Activated T-cell treated with anti-CD3 and anti-CD28 coated beads for 48 hours (primary cell): ENCODE measurements around the gene ELK1.

ENCODE experiments used
- DNase-seq: peaks from one replicate; pipeline ENCODE4 v3.0.0-alpha.2; 2020; ENCODE audit warnings: low read depth

Gene ELK1

GRCh38 chrX:47644557-47645091 is 5.7 kb downstream of the ELK1 start:
- no peak for DNase-seq

GRCh38 chrX:47643926-47644325 is 6.4 kb downstream of the ELK1 start:
- no peak for DNase-seq

DNA sequence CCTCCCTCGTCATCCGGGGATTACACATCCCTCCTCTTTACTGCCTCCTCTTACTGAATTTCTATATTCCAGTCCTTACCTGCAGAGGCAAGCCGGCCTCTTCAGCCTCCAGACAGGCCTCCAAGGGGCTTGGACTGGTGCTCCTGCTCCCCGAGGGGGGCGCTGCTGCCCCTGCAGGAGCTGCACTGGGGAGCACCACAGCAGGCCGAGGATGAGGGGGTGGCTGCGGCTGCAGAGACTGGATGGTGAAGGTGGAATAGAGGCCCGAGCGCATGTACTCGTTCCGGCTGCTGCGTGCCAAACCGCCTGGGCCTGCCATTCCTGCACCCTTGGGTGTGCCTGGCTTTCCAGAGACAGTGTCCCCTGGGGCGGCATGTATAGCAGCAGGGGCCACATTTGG is 11.5 kb downstream of the ELK1 start:
- DNase-seq: no peak

- DNase-seq: peak; percentile 28
Measured at GRCh38 chrX:47637546-47638195, 12.7 kb downstream of the ELK1 start.

GRCh38 chrX:47634871-47635575 is 15.3 kb downstream of the ELK1 start:
- no peak for DNase-seq

DNA sequence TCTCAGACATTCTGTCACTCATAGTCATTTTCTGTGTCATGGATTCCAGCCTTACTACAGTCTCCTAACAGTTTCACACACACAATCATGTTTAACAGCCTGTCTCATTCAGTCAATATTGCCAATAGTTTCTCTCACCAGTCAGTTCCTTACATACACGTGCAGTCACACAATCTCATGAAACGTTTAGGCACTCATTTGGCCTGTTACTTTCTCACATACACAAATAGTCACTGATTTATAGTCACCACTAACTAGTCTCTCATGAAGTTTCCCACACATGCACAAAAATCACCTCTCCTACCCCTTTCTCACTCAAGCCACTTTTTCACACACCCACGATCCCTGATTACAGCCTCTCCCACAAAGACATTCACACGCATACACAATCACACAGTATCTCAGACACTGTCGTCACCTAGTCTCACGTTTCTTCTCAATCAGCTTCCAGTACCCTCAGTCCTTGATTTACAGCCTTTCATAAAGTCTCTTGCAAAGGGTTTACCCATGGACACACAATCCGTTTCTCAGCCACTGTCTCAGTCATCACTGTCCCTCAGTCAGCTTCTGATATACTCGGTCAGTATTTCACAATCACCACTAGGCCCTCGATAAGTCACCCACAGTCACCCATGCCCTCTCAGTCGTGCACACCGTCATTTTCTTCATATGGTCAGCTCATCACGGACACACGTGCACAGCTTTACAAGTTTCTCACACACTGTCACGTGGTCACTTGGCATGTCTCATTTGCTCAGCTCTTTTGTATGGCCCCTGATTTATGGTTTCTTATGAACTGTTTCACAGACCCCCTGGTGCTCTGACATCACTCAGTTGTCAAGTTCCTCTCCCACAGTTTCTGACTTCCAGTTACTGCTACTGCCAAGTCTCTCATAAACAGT is 16.4 kb downstream of the ELK1 start:
- DNase-seq: no peak

- no peak for DNase-seq
Measured at GRCh38 chrX:47632666-47633065, 17.7 kb downstream of the ELK1 start.

- no peak for DNase-seq
Measured at GRCh38 chrX:47631676-47632075, 18.7 kb downstream of the ELK1 start.

GRCh38 chrX:47629419-47630200 is 20.8 kb downstream of the ELK1 start, which contains the start of gene CFP:
TSS of gene CFP (minus strand) at chrX:47629930. CDS start at chrX:47629844, 86 bp downstream.
- DNase-seq: no peak

DNA sequence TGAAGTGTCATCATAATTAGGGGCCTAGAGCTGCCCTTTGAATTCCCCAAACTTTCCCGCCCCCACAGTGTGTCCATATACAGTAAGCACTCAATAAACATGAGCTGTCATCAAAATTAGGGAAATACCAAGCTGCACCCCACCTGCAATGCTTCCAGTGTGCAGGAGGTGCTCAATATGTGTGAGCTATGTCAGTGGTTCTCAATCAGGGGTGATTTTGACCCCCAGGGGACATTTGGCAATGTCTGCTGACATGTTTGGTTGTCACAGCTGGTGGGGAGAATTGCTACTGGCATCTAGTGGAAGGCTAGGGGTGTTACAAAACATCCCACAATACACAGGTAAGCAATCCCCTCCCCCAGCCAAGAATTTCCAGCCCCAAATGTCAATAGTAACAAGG is 21.4 kb downstream of the ELK1 start:
- no peak for DNase-seq

DNA sequence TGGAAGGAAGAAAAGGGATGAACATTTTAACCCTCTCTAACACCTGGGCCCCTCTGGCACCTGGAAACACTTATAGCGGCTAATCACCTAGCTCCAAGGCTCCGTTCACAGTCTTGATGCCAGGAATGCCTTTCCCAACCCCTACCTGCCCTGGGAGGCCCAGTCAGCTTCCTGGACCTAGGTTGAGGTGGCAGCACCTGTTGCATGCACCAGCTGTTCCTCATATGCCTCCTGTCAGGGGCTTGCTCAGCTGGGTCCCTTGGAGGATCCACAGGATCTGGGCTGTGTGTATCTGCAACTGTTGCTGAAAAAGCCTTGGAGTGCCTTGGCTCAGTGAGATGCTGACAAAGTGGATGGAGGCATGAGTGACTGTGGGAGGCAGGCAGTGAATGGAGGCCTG is 25.0 kb downstream of the ELK1 start:
- no peak for DNase-seq

DNA sequence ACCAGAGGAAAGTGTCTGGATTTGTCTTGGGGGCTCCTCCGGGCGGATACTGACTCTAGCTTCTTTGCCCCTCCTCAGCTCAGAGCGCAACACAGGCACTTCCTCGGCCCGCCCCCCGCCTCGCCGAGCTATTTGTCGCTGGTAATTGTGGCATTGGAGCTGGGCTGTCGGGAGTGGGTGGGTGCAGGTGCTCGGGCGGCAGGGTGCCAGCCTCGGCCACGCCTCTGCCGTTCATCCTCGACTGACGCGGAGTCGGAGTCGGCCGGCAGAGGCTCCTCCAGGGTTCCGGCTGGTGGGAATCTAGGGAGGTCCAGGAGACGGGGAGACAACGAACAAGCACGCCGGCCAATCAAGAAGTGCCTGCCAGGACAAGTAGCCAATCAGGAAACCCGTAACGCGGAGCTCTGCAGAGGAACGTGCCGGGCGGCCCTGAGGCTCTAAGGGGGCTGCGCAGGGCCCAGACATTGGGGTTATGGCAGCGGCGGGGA is 26.8 kb downstream of the ELK1 start:
- DNase-seq: peak; percentile 25

- no peak for DNase-seq
Measured at GRCh38 chrX:47621851-47622250, 28.5 kb downstream of the ELK1 start.

GRCh38 chrX:47620303-47620685 is 30.1 kb downstream of the ELK1 start:
- no peak for DNase-seq

DNA sequence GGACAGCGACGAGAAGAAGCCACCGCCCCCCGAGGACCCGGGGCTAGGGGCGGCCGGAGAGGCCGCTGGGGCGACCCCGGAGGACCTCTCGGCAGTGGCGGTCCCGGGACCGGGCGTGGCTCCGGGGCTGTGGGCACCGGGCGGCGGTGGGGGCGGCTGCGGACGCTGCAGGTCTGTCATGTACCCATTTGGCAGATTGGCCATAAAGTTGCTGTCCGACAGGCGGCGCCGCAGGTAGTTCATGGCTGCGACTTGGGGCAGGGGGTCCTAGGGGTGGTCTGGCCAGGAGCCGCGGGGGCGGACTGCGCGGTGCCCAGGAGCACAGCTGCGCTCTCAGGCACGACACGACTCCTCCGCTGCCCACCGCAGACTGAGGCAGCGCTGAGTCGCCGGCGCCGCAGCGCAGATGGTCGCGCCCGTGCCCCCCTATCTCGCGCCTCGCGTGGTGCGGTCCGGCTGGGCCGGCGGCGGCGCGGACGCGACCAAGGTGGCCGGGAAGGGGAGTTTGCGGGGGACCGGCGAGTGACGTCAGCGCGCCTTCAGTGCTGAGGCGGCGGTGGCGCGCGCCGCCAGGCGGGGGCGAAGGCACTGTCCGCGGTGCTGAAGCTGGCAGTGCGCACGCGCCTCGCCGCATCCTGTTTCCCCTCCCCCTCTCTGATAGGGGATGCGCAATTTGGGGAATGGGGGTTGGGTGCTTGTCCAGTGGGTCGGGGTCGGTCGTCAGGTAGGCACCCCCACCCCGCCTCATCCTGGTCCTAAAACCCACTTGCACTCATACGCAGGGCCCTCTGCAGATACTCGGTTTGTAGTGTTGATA is 30.7 kb downstream of the ELK1 start, which contains the start of gene SYN1:
SYN1 (minus strand) TSS at position 372 of the 817 bp plus-strand sequence; CDS start at position 243, 129 bp downstream.
- DNase-seq: peak; percentile 75

DNA sequence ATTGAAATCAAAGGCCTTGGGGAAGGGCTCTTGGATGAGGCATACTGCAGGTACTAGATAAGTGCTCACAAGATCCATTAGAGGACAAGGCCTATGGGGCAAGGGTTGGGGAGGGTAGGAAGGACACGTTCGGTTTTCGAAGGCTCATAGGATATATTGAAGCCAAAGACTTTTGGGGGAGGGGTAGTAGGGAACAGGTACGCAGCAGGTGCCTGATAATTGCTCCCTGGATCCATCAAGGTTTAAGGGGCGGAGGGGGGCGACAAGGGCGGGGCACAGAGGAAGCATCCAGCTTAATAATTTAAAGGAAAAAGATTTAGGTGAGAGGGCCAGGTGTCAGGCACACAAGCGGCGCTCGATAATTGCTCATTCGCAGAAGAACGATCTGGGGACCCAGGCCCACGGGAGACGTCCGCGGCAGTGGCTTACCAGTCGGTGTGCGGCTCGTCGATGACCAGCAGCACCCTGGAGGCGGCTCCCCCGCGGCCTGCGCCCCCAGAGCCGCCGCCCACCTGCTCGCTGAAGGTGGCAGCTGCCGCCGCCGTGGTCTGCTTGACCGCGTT is 31.4 kb downstream of the ELK1 start:
- DNase-seq: no peak

- no peak for DNase-seq
Measured at GRCh38 chrX:47614618-47615017, 35.7 kb downstream of the ELK1 start.

GRCh38 chrX:47613082-47613481 is 37.3 kb downstream of the ELK1 start:
- DNase-seq: no peak

DNA sequence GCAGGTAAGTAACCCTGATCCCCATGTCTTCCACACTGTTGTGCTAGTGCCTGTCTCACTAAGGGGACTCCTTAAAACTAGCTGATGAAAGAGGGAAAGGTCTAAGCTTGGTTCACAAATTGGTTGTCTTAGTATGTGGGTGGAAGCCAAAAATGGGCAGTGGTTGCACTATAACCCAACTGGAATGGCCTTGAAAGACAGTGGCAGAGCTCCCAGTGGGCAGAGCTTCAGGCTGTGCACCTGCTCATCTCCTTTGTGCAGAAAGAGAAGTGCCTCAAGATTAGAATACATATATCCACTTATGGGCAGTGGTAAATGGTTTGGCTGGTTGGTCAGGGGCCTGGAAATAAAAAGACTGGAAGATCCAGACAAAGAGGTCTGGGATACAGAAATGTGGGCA is 37.9 kb downstream of the ELK1 start:
- DNase-seq: no peak

DNA sequence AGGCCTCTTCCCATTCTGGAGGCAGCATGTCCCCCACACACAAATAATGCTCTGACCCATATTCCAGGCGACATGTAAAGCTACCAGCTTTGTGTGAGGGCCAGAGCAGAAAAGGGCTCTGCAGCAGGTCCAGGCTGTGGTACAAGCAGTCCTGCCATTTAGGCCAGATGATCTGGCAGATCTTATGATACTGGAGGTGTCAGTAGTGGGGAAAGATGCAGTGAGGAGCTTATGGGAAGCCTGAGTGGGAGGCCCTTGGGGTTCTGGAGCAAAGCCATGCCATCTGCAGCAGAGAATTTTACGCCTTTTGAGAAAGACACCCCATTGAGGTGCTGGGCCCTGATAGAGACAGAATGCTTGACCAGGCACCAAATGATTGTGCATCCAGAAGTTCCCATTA is 38.4 kb downstream of the ELK1 start:
- DNase-seq: no peak
